Mucosa of stomach (tissue), 1 donor: Measurements from ENCODE around the gene CRTC1.

ENCODE experiments used
- H3K27me3 ChIP-seq: one replicate; pipeline ENCODE4 v1.7.0; 2013; ENCODE audit warnings: mild to moderate bottlenecking, low read length; ENCODE audit not compliant: control insufficient read depth, insufficient read depth
- H3K36me3 ChIP-seq: one replicate; pipeline ENCODE4 v1.7.0; 2013; ENCODE audit warnings: low read length; ENCODE audit not compliant: control insufficient read depth, insufficient read depth
- H3K4me1 ChIP-seq: one replicate; pipeline ENCODE4 v1.7.0; 2013; ENCODE audit warnings: mild to moderate bottlenecking, low read length; ENCODE audit not compliant: control insufficient read depth, insufficient read depth
- H3K4me3 ChIP-seq: one replicate; pipeline ENCODE4 v1.7.0; 2013; ENCODE audit warnings: low read length
- H3K9ac ChIP-seq: one replicate; pipeline ENCODE4 v1.7.0; 2013; ENCODE audit warnings: mild to moderate bottlenecking, low read length, moderate library complexity
- H3K9me3 ChIP-seq: one replicate; pipeline ENCODE4 v1.7.0; 2013; ENCODE audit warnings: mild to moderate bottlenecking, low read length, moderate library complexity; ENCODE audit not compliant: control insufficient read depth
- donor health status: Pancreatic carcinoma.

CRTC1 gene

GRCh38 chr19:18784786-18785120 lies 101.3 kb downstream of the CRTC1 start:
- H3K9me3 ChIP-seq, result no peaks in the 10 kb centered on the region
- no peaks in the 10 kb centered on the region for H3K36me3 ChIP-seq

GRCh38 chr19:18785179-18786124 lies 102.0 kb downstream of the CRTC1 start:
- Histone ChIP-seq H3K4me3 (no peak overlapping the region), H3K4me1 (peaks cover 26% of the 10 kb centered on the region), H3K9ac (no peak overlapping the region)

More at GRCh38 chr19:18784786-18785120, 101.3 kb downstream of the CRTC1 start:
- no peak overlapping the region for H3K4me3 ChIP-seq
- H3K4me1 ChIP-seq, result peaks cover 26% of the 10 kb centered on the region
- H3K27me3 ChIP-seq, result peaks cover 57% of the 10 kb centered on the region
- no peak overlapping the region for H3K9ac ChIP-seq

GRCh38 chr19:18788529-18789421 lies 105.3 kb downstream of the CRTC1 start:
- Histone ChIP-seq H3K9ac (no peak overlapping the region), H3K4me3 (no peak overlapping the region), H3K9me3 (no peaks in the 10 kb centered on the region), H3K4me1 (peaks cover 27% of the 10 kb centered on the region), H3K36me3 (no peaks in the 10 kb centered on the region), H3K27me3 (peaks cover 82% of the 10 kb centered on the region)

More at GRCh38 chr19:18785179-18786124, 102.0 kb downstream of the CRTC1 start:
- no peaks in the 10 kb centered on the region for H3K36me3 ChIP-seq
- H3K9me3 ChIP-seq, result no peaks in the 10 kb centered on the region
- peaks cover 64% of the 10 kb centered on the region for H3K27me3 ChIP-seq

GRCh38 chr19:18789422-18789869 lies 106.0 kb downstream of the CRTC1 start:
- H3K9ac ChIP-seq, result no peak overlapping the region
- H3K4me3 ChIP-seq, result no peak overlapping the region
- no peaks in the 10 kb centered on the region for H3K36me3 ChIP-seq
- peaks cover 26% of the 10 kb centered on the region for H3K4me1 ChIP-seq
- peaks cover 80% of the 10 kb centered on the region for H3K27me3 ChIP-seq
- H3K9me3 ChIP-seq, result no peaks in the 10 kb centered on the region

GRCh38 chr19:18789883-18790565 lies 106.5 kb downstream of the CRTC1 start:
- Histone ChIP-seq H3K4me3 (no peak overlapping the region), H3K27me3 (peaks cover 78% of the 10 kb centered on the region), H3K36me3 (no peaks in the 10 kb centered on the region), H3K9me3 (no peaks in the 10 kb centered on the region), H3K9ac (no peak overlapping the region), H3K4me1 (peaks cover 22% of the 10 kb centered on the region)

DNA sequence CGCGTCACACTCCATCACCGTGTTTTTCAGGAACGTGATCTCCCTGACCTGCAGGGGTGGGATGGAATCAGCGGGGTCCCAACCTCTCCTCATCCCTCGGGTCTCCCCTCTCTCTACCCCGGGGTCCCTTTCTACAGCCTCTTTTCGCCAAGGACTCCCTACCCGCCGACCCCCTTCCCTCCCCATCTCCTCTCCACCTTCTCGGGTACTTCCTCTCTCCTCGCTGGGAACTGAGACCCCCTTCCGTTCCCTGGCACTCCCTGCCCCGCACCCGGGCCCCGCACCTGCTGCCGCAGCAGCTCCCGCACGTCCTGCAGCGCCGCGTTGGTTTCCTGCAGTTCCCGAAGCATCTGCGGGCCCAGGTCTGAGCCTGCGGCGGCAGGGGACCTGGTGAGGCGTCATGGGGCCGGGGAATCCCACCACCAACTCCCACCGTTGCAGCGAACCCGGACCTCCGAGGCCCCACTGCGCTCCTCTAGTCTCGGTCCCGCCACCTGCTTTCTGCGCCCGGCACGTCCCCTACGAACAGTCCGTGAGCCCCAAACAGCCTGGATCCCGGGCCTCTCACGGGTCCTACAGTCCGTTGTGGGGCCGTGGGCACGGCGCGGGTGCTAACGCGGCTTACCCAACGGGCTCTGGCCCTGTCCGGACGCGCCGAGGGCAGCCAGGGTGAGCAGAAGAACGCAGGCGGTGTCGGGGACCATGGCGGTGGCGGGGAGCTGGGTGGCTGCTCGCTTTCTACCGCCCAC lies 107.3 kb downstream of the CRTC1 start, which contains the start of gene COMP:
Gene COMP, minus strand, starts transcription at position 740 of the 749 bp plus-strand sequence. Its CDS starts 36 bp downstream, at position 704.
- H3K9me3 ChIP-seq, result no peaks in the 10 kb centered on the region
- no peak within 1 kb of the TSS for H3K9ac ChIP-seq
- peaks cover 79% of the 10 kb centered on the region for H3K27me3 ChIP-seq
- no peak within 1 kb of the TSS for H3K4me3 ChIP-seq
- peaks cover 19% of the 10 kb centered on the region for H3K4me1 ChIP-seq
- H3K36me3 ChIP-seq, result no peaks in the 10 kb centered on the region

DNA sequence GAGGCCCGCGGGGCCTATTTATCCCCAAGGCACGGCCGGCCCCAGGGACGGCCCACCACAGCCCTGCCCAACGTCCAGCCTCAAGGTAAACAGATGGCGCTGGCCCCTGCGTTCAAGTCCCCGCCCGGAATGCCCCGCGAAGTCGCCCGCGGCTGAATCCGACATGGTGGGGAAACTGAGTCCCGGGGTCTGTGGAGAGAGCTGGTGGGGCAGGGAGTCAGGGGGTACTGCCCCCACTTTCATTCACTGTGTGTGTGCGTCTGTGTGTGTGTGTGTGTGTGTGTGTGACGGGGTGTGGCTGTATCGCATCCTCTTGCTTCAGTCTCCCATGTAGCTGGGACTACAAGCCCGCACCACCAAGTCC lies 107.8 kb downstream of the CRTC1 start:
- H3K27me3 ChIP-seq, result peaks cover 80% of the 10 kb centered on the region
- H3K4me3 ChIP-seq, result no peak overlapping the region
- no peaks in the 10 kb centered on the region for H3K9me3 ChIP-seq
- no peak overlapping the region for H3K9ac ChIP-seq
- H3K4me1 ChIP-seq, result peaks cover 17% of the 10 kb centered on the region
- no peaks in the 10 kb centered on the region for H3K36me3 ChIP-seq

DNA sequence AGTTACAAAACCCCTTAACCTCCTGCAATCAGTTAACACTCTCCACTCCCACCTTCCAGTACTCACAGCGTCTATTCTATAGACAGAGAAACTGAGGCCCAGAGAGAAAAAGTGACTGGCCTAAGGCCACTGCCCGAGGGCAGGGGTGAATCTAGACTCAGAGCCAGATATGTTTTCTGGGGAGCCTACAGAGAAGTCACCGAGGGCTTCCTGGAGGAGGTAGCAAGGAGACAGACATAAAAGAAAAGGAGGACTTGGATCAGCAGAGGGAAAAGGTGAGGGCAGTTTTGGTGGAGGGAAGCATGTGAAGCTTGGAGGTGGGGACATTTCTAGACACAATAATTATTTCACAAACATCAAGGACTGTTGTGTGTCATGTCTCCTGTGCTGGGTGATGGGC lies 109.2 kb downstream of the CRTC1 start:
- H3K4me3 ChIP-seq, result no peak overlapping the region
- H3K27me3 ChIP-seq, result peaks cover 68% of the 10 kb centered on the region
- H3K36me3 ChIP-seq, result no peaks in the 10 kb centered on the region
- H3K9ac ChIP-seq, result no peak overlapping the region
- no peaks in the 10 kb centered on the region for H3K9me3 ChIP-seq
- H3K4me1 ChIP-seq, result peaks cover 17% of the 10 kb centered on the region

- Histone ChIP-seq H3K27me3 (peaks cover 60% of the 10 kb centered on the region), H3K4me3 (no peak overlapping the region), H3K36me3 (no peaks in the 10 kb centered on the region), H3K9ac (no peak overlapping the region), H3K4me1 (peaks cover 20% of the 10 kb centered on the region), H3K9me3 (no peaks in the 10 kb centered on the region)
These were observed 109.9 kb downstream of the CRTC1 start for GRCh38 chr19:18793144-18794028.

DNA sequence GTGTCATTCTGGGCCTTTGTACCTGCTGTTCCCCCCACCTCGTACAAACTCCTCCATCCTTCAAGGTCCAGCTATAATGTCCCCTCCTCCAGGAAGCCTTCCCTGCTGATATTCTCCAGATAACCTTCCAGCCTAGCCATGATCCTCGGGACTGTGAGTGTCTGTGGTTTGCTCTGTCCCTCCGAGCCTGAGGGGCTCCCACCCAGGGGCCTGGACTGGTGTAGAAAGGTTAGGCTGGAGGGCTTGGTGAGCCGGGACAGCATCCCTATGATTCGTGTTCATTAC lies 110.5 kb downstream of the CRTC1 start:
- H3K27me3 ChIP-seq, result peaks cover 55% of the 10 kb centered on the region
- H3K4me3 ChIP-seq, result no peak overlapping the region
- H3K9ac ChIP-seq, result no peak overlapping the region
- no peaks in the 10 kb centered on the region for H3K9me3 ChIP-seq
- peaks cover 20% of the 10 kb centered on the region for H3K4me1 ChIP-seq
- no peaks in the 10 kb centered on the region for H3K36me3 ChIP-seq
